HG02678 (cell line): Measurements from ENCODE around the gene LAYN.

Experiments
- ATAC-seq: cut with Tn5 transposase; IDR thresholded peaks from one replicate; pipeline ENCODE4 v1.9.1; 2021; ENCODE audit warnings: mild to moderate bottlenecking, moderate library complexity; ENCODE audit not compliant: unreplicated experiment

The LAYN gene

GRCh38 chr11:111560800-111561199, 20.3 kb downstream of the LAYN start:
- no peak for ATAC-seq

DNA sequence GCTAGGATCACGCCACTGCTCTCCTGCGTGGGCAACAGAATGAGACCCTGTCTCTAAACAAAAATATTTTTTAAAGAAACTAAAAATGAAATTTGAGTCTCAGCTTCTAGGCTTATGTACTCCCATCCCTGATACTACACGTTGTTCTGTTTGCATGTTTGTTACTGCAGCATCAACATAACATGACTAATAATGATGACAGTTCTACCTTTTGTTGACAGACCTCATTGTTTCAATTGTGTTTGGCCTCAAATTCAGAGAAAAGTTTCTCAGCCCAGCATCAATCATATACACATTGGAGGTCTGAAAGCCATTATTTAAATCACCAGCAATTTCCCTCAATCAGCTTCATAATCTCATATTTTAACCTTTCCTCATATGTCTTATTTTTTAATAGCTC, 20.8 kb downstream of the LAYN start:
- no peak for ATAC-seq

- no peak for ATAC-seq
These were observed 21.3 kb downstream of the LAYN start for GRCh38 chr11:111561791-111562325.

DNA sequence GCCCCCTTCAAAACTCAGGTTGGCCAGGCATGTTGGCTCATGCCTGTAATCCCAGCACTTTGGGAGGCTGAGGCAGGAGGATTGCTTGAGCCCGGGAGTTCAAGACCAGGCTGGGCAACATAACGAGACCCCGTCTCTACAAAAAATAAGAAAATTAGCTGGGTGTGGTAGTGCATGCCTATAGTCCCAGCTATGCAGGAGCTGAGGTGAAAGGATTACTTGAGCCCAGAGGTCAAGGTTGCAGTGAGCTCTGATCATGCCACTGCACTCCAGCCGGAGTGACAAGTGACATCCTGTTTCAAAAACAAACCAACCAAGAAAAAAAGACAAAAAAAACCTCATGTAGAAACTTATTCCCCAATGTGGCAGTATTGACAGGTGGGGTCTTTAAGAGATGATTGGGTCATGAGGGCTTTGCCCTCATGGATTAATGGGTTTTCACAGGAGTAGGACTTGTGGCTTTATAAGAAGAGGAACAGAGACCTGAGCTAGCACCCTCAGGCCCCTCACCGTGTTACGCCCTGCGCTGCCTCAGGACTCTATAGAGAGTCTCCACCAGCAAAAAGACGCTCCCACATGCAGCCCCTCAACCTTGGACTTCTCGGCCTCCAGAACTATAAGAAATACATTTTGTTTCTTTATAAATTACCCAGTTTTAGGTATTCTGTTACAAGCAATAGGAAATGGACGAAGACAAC, 22.3 kb downstream of the LAYN start:
- no peak for ATAC-seq

GRCh38 chr11:111565114-111565720, 24.7 kb downstream of the LAYN start:
- ATAC-seq, result no peak

DNA sequence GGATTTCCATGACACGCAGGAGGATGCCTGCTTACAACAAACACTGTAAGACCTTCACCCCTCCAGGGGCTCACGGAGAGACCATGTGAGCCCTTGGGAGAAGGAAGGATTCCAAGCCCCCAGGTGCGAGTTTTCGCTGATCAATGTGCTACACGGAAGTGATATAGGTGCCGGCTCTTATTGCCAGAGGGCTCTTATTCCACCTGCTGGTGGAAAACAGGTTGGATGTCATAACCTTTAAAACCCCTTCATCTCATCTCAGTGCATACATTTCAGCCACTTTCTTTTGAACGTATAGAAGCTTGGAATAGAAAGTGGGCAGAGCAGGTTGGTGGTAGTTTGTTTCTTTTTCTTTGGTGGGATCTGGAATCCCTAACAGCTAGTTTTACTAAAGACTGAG, 25.8 kb downstream of the LAYN start:
- ATAC-seq, result no peak

- no peak for ATAC-seq
These were observed 29.0 kb downstream of the LAYN start for GRCh38 chr11:111569476-111569875.

GRCh38 chr11:111570796-111571195, 30.3 kb downstream of the LAYN start:
- ATAC-seq, result no peak

DNA sequence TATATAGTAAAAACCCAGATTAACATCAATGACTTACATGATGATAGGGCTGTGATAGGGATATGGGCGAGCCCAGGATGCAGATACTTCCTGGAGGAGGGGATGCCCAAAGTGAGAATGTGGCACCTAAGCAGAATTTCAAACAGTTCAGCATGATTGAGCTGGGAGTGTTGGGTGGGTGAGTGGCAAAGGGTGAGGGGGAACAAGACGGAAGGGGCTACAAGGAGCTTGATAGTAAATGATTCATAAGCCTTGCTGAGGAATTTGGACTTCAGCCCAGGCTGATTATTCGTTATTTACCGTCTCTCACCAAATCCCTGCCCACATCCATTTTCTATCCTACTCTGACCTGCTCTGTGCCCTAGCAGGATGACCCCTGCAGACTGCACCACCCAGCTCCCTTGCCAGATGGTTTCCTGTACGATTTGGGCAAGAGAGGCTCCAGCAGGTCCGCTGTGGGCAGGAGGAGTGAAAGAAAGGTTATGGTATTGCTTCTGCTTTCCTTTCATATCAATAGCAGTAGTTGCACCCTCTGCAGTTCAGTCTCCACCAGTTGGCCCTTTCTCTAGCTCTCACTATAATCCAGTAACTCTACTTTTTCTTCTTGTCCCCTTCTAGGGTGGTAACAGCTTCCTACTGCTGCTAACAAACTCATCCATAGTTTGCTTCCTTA, 31.4 kb downstream of the LAYN start:
- no peak for ATAC-seq

DNA sequence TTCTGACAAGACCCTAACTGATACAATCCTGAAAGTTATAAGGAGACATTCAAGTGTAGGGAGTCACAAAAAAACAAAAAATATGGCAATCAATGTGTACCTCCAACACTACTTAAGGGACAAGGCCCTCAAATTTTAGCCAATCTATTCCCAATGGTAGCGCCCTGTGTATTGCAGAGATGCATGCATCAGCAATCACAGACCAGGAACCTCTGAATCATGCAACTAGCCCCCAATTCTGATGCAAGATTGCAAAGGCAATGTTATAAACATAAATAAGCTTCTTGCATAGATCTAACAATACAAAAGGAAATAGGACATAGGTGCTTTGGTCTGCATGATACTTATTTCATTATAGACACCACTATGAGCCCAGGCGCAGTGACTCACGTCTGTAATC, 32.1 kb downstream of the LAYN start:
- no peak for ATAC-seq

DNA sequence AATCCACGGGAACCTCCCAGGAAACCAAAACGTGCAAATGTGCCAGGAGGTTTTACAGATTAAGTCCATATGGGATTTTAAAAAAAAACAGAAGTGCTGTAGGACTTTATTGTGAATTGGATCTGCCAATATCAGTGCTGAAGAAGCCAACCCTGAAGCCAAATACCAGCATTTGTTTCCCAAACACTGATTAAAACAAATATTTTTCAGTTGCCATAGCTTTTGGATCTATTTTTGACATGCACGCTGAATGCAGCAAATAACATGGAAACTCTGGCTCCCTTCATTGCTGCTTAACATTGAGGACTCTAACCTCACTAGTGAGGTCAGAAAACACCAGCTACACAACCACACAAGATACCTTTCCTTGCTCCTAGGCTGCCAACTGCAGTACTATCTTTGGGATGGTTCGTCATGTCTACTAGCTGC, 33.3 kb downstream of the LAYN start:
- ATAC-seq, result no peak

DNA sequence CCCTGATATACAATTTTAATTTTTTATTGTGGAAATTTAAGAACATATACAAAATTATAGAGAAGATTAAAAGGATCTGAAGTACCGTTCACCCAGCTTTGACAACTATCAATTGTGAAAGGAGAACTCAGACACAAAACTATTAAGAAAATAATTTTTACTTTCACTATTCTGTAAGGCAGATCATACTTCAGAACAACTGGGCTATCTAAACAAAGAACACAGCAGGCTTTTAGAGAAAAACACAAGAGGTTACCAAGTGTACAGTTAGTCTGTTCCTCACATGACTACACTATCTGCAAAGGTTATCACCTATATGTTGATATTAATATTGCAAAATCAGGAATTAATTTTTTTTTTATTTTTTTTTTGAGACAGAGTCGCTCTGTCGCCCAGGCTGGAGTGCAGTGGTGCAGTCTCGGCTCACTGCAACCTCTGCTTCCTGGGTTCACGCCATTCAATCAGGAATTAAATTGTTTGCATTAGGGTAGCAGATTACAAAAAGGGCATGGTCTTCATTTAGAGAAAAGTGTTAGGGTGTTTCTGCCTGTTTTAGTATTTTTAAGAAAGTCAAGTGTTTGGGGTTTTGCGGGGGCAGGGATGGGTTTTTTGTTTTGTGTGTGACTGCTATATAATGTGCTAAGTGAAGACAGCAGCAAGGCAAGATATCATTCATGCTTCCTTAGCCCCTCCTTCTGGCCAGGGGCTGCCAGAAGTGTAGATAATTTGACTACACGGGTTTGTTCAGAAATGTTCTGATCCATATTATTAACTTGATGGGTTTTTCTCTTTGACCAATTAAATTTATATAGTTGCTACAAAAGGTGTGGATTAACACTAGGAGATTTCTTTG, 34.1 kb downstream of the LAYN start:
- ATAC-seq, result no peak

DNA sequence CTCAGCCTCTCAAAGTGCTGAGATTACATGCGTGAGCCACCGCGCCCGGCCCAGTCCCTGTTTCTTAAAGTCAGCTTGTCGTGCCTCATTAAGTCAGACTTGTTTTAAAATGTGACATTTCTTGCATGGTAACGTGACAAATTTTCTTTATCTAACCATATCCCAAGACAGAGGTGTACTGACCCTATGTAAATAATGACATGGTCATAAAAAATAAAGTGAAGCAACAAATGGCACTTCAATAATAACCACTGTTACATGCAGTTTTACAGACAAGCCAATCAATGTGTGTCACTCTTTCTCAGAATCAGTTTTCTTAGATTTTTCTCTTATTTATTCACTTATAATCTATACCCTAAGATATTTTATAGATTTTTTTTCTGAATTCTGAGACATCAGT, 35.2 kb downstream of the LAYN start:
- no peak for ATAC-seq

- ATAC-seq, result no peak
These were observed 37.3 kb downstream of the LAYN start for GRCh38 chr11:111577821-111578220.

GRCh38 chr11:111581341-111581740, 40.8 kb downstream of the LAYN start:
- ATAC-seq, result no peak

DNA sequence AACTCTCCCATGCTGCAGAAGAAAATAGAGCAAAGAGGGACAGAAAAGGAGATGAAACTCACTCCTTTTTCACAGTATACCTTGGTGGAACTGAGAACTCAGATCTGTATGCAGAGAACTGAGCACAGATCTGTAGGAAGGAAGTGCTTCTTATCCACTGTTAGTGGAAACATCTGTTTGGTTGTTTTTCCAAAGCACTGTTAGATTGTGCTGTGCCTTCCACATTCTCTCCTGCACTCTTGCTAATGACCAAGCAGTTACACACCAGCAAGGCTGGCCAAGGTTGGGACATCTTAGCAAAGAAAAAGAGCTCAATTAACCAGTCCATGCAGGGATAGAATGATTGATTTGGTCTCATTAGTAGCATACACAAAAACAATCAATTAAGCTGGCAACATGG, 41.6 kb downstream of the LAYN start:
- no peak for ATAC-seq

- no peak for ATAC-seq
These were observed 42.4 kb downstream of the LAYN start for GRCh38 chr11:111582881-111583280.

GRCh38 chr11:111585371-111585770, 44.9 kb downstream of the LAYN start:
- no peak for ATAC-seq

- no peak for ATAC-seq
These were observed 45.9 kb downstream of the LAYN start for GRCh38 chr11:111586388-111586831.

- no peak for ATAC-seq
These were observed 48.6 kb downstream of the LAYN start for GRCh38 chr11:111589114-111589513.

GRCh38 chr11:111589886-111590499, 49.5 kb downstream of the LAYN start:
- no peak for ATAC-seq
